ENCODE results near the gene GNLY. TPM values are rescaled to one million over a fixed set of nuclear protein-coding genes. Genes with fewer than 3 reads are reported as not detected.
"Not testable (repeated sequence)": the region's sequence is repeated elsewhere in the genome, so short reads cannot be mapped to it uniquely, and the experiment has no call there.

GNLY gene
- total RNA-seq, 1 donor from 2014 or later, result not detected

DNA sequence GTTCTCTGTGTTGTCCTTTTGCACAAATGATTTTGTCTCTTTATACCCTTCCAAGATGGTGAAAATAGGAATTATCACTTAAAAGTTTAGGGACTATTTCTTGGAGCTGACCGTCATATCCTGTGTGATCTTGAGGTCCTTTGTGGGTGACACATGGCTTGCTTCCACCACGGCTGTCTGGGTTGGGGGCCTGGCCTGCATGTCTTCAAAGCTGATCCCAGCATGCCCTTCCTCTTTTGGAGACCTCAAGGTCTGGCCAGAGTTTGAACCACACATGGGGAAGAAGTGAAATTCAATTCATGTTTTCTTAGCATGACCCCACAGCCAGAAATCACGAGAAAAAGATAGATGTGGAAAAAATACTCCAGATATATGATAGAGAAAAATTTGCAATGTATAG is 40.2 kb upstream of the GNLY start:
- no peak overlapping the region for H3K9ac ChIP-seq (ENCODE audit: low read depth in 1 of 3, low read length in 3 of 3)
- peaks cover 23 to 32% (median 27%) of the 10 kb centered on the region in 3 donors for H3K36me3 ChIP-seq (ENCODE audit: control insufficient read depth in 3 of 3, insufficient read depth in 3 of 3, low read length in 3 of 3)
- no peak overlapping the region for H3K27ac ChIP-seq (ENCODE audit: low read depth, low read length)
- H3K4me1 ChIP-seq (ENCODE audit: control insufficient read depth in 3 of 3, insufficient read depth in 3 of 3, low read length in 3 of 3), result no peaks in the 10 kb centered on the region
- H3K9me3 ChIP-seq (ENCODE audit: control insufficient read depth in 3 of 3, low read length in 3 of 3), result no peaks in the 10 kb centered on the region
- H3K4me3 ChIP-seq (ENCODE audit: low read length in 3 of 3), result no peak overlapping the region
- no peaks in the 10 kb centered on the region for H3K27me3 ChIP-seq (ENCODE audit: control insufficient read depth in 3 of 3, insufficient read depth in 3 of 3, low read length in 3 of 3)

DNA sequence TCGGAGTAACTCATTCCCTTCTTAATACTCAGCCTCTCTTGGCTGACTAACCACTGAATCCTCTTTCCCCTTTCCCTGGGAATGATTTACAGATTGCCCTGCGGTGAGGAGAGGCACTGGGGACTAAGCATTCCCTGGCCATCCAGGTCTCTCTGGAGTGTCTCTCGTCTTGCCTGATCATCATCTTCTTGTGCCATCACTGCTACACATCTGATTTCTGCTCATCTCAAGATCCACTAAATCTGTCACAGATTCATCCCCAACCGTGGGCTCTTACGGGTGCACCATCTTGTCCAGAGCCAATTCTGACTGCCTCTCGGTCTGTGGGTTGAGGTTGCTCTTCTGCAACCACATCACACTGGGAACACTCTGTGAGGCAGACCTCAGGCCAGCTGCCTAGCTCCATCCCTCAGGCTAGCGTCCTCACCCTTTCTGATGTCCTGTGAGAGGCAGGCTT is 38.2 kb upstream of the GNLY start:
- no peak overlapping the region for H3K27ac ChIP-seq (ENCODE audit: low read depth, low read length)
- peaks cover 10 to 18% (median 15%) of the 10 kb centered on the region in 3 donors for H3K36me3 ChIP-seq (ENCODE audit: control insufficient read depth in 3 of 3, insufficient read depth in 3 of 3, low read length in 3 of 3)
- no peaks in the 10 kb centered on the region for H3K9me3 ChIP-seq (ENCODE audit: control insufficient read depth in 3 of 3, low read length in 3 of 3)
- H3K4me1 ChIP-seq (ENCODE audit: control insufficient read depth in 3 of 3, insufficient read depth in 3 of 3, low read length in 3 of 3), result no peaks in the 10 kb centered on the region
- H3K27me3 ChIP-seq (ENCODE audit: control insufficient read depth in 3 of 3, insufficient read depth in 3 of 3, low read length in 3 of 3), result no peaks in the 10 kb centered on the region
- H3K4me3 ChIP-seq (ENCODE audit: low read length in 3 of 3), result no peak overlapping the region
- no peak overlapping the region for H3K9ac ChIP-seq (ENCODE audit: low read depth in 1 of 3, low read length in 3 of 3)

DNA sequence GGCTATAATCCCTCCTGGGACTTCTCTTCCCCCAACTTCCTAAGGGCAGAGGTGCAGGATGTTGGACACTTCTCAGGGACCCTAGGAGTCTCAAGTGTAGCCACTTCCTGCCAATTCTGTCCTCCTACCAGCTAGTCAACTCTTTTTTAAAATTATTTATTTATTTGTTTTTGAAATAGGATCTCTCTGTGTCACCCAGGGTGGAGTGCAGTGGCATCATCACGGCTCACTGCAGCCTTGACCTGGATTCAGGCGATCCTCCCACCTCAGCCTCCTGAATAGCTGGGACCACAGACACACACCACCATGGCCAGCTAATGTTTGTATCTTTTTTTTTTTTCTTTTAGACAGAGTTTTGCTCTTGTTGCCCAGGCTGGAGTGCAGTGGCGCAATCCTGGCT is 37.7 kb upstream of the GNLY start:
- no peak overlapping the region for H3K27ac ChIP-seq (ENCODE audit: low read depth, low read length)
- peaks cover 9 to 13% (median 13%) of the 10 kb centered on the region in 3 donors for H3K36me3 ChIP-seq (ENCODE audit: control insufficient read depth in 3 of 3, insufficient read depth in 3 of 3, low read length in 3 of 3)
- H3K9ac ChIP-seq (ENCODE audit: low read depth in 1 of 3, low read length in 3 of 3), result no peak overlapping the region

DNA sequence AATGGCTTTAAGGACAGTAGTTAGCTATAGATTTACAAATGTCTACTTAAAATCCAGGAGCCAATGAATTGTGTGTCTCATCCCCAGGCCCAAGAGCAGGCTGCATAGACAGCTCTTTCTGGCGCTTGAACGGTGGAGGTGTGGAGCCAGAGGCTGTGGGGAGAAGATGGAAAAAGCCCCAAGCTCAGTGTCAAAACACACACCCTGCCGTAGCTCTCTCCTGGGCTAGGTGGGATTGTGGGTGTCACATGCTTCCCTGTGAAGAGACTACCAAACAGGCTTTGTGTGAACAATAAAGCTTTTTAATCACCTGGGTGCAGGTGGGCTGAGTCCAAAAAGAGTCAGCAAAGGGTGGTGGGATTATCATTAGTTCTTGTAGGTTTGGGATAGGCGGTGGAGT is 36.8 kb upstream of the GNLY start:
- H3K9ac ChIP-seq (ENCODE audit: low read depth in 1 of 3, low read length in 3 of 3); H3K27me3 ChIP-seq (ENCODE audit: control insufficient read depth in 3 of 3, insufficient read depth in 3 of 3, low read length in 3 of 3); H3K27ac ChIP-seq (ENCODE audit: low read depth, low read length); H3K9me3 ChIP-seq (ENCODE audit: control insufficient read depth in 3 of 3, low read length in 3 of 3); H3K4me1 ChIP-seq (ENCODE audit: control insufficient read depth in 3 of 3, insufficient read depth in 3 of 3, low read length in 3 of 3); H3K36me3 ChIP-seq (ENCODE audit: control insufficient read depth in 3 of 3, insufficient read depth in 3 of 3, low read length in 3 of 3); H3K4me3 ChIP-seq (ENCODE audit: low read length in 3 of 3): not testable (repeated sequence)

More for the DNA sequence above, 37.7 kb upstream of the GNLY start:
- no peak overlapping the region for H3K4me3 ChIP-seq (ENCODE audit: low read length in 3 of 3)
- peaks cover 1 to 3% (median 2%) of the 10 kb centered on the region in 3 donors for H3K4me1 ChIP-seq (ENCODE audit: control insufficient read depth in 3 of 3, insufficient read depth in 3 of 3, low read length in 3 of 3)
- no peaks in the 10 kb centered on the region for H3K9me3 ChIP-seq (ENCODE audit: control insufficient read depth in 3 of 3, low read length in 3 of 3)
- no peaks in the 10 kb centered on the region for H3K27me3 ChIP-seq (ENCODE audit: control insufficient read depth in 3 of 3, insufficient read depth in 3 of 3, low read length in 3 of 3)

DNA sequence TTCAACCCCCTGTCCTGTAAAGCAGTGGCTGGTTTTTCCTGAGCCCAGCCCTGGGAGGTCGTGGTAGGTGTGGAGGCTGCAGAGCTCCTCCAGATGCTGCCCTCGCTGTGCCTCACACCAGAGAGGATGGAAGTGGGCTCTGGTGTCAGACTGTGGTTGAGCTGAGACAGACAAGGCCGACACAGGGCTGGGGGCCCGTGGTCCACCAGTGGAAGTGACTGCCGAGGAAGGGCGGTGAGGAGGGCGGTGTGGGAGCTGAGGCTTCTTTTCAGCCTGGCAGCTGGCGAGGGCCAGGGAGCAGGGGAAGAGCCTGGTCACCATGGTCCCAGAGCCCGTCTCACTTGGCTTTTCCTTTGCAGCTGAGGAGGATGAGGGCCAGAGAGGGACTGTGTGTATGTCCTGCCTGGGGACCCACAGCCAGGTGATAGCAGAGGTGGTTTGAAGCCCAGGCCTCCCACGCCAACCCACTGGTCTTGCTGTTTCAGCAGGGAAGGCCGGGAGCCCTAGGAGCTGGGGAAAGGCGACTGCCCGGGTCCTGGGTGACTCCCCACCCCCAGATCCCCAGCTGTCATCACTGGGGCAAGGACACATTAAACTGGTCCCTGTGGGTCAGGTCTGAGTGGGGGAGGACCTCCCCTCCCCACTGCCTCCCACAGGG is 34.7 kb upstream of the GNLY start:
- no peak overlapping the region for H3K27ac ChIP-seq (ENCODE audit: low read depth, low read length)
- no peaks in the 10 kb centered on the region for H3K27me3 ChIP-seq (ENCODE audit: control insufficient read depth in 3 of 3, insufficient read depth in 3 of 3, low read length in 3 of 3)
- peaks cover 0 to 7% (median 4%) of the 10 kb centered on the region in 3 donors for H3K36me3 ChIP-seq (ENCODE audit: control insufficient read depth in 3 of 3, insufficient read depth in 3 of 3, low read length in 3 of 3)
- H3K4me3 ChIP-seq (ENCODE audit: low read length in 3 of 3), result no peak overlapping the region
- peaks cover 14 to 16% (median 15%) of the 10 kb centered on the region in 3 donors for H3K4me1 ChIP-seq (ENCODE audit: control insufficient read depth in 3 of 3, insufficient read depth in 3 of 3, low read length in 3 of 3)
- no peaks in the 10 kb centered on the region for H3K9me3 ChIP-seq (ENCODE audit: control insufficient read depth in 3 of 3, low read length in 3 of 3)
- H3K9ac ChIP-seq (ENCODE audit: low read depth in 1 of 3, low read length in 3 of 3), result no peak overlapping the region

DNA sequence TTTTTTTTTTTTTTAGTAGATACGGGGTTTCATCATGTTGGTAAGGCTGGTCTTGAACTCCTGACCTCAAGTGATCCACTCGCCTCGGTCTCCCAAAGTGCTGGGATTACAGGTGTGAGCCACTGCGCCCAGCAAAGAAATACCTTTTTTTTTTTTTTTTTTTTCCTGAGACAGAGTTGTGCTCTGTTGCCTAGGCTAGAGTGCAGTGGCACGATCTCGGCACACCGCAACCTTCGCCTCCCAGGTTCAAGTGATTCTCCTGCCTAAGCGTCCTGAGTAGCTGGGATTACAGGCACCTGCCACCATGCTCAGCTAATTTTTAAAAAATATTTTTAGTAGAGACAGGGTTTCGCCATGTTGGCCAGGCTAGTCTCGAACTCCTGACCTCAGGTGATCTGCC is 33.9 kb upstream of the GNLY start:
- not testable (repeated sequence) for H3K27me3 ChIP-seq (ENCODE audit: control insufficient read depth in 3 of 3, insufficient read depth in 3 of 3, low read length in 3 of 3); H3K4me3 ChIP-seq (ENCODE audit: low read length in 3 of 3); H3K27ac ChIP-seq (ENCODE audit: low read depth, low read length); H3K9me3 ChIP-seq (ENCODE audit: control insufficient read depth in 3 of 3, low read length in 3 of 3); H3K36me3 ChIP-seq (ENCODE audit: control insufficient read depth in 3 of 3, insufficient read depth in 3 of 3, low read length in 3 of 3); H3K9ac ChIP-seq (ENCODE audit: low read depth in 1 of 3, low read length in 3 of 3)
- peaks cover 14 to 16% (median 15%) of the 10 kb centered on the region in 3 donors for H3K4me1 ChIP-seq (ENCODE audit: control insufficient read depth in 3 of 3, insufficient read depth in 3 of 3, low read length in 3 of 3)

DNA sequence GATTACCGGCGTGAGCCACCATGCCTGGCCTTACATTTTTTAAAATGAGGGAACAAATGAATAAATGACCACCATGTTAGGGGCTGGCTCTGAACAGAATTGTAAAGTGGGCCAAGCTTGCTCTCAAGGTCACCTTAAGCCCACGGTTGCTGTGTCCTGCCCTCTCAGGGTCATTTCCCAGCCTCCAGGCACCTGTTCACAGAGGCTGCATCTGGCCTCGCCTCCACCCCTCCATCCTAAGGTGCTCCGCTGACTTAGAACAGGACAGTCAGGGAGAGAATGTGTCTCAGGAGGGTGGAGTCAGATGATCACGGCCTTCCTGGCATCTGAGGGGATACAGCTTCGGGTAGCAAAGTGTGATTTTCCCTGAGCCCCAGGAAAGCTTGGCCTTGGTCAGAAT is 33.4 kb upstream of the GNLY start:
- H3K4me3 ChIP-seq (ENCODE audit: low read length in 3 of 3), result no peak overlapping the region
- no peaks in the 10 kb centered on the region for H3K27me3 ChIP-seq (ENCODE audit: control insufficient read depth in 3 of 3, insufficient read depth in 3 of 3, low read length in 3 of 3)
- H3K4me1 ChIP-seq (ENCODE audit: control insufficient read depth in 3 of 3, insufficient read depth in 3 of 3, low read length in 3 of 3), result peaks cover 14 to 16% (median 15%) of the 10 kb centered on the region in 3 donors
- H3K9ac ChIP-seq (ENCODE audit: low read depth in 1 of 3, low read length in 3 of 3), result no peak overlapping the region
- H3K36me3 ChIP-seq (ENCODE audit: control insufficient read depth in 3 of 3, insufficient read depth in 3 of 3, low read length in 3 of 3), result peaks cover 0 to 7% (median 4%) of the 10 kb centered on the region in 3 donors
- no peaks in the 10 kb centered on the region for H3K9me3 ChIP-seq (ENCODE audit: control insufficient read depth in 3 of 3, low read length in 3 of 3)
- H3K27ac ChIP-seq (ENCODE audit: low read depth, low read length), result no peak overlapping the region

DNA sequence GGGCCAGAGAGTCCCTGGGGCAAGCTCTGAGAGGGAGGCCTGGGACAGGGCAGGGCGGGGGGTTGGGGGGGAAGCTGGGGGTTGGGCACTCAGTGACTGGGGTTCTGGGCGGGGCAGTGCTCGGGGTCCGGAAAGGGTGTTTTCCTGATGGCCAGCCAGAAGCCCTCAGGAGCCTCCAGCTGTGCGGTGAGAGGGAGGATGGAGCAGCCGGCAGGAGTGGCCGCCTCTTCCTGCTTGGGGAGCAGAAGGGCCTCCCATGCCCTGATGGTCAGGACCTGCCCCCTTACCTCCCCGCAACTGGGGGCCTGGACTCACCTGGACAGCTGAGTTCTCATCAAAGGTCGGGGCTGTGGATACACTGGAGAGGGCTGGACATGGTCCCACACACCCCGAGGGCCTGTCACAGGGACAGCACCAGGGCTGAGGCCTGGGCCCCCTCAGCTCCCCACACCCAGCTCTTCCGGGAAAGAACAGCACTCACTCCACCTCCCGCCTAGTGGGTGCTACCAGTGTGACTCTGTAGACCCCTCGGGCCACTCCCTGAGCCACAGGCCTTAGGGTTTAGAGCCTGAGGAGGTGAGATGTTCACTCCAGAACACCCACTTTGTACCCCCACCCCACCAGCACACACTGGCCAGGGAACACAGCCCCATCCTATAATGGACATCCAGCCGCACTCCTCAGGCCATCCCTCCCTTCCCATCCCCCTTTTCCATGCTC is 32.9 kb upstream of the GNLY start:
- H3K4me1 ChIP-seq (ENCODE audit: control insufficient read depth in 3 of 3, insufficient read depth in 3 of 3, low read length in 3 of 3), result peaks cover 14 to 16% (median 15%) of the 10 kb centered on the region in 3 donors
- peaks cover 0 to 3% (median 0%) of the 10 kb centered on the region in 3 donors for H3K36me3 ChIP-seq (ENCODE audit: control insufficient read depth in 3 of 3, insufficient read depth in 3 of 3, low read length in 3 of 3)
- H3K27me3 ChIP-seq (ENCODE audit: control insufficient read depth in 3 of 3, insufficient read depth in 3 of 3, low read length in 3 of 3), result no peaks in the 10 kb centered on the region
- no peaks in the 10 kb centered on the region for H3K9me3 ChIP-seq (ENCODE audit: control insufficient read depth in 3 of 3, low read length in 3 of 3)
- H3K9ac ChIP-seq (ENCODE audit: low read depth in 1 of 3, low read length in 3 of 3), result no peak overlapping the region
- H3K27ac ChIP-seq (ENCODE audit: low read depth, low read length), result peak overlapping the region; percentile 54
- no peak overlapping the region for H3K4me3 ChIP-seq (ENCODE audit: low read length in 3 of 3)

DNA sequence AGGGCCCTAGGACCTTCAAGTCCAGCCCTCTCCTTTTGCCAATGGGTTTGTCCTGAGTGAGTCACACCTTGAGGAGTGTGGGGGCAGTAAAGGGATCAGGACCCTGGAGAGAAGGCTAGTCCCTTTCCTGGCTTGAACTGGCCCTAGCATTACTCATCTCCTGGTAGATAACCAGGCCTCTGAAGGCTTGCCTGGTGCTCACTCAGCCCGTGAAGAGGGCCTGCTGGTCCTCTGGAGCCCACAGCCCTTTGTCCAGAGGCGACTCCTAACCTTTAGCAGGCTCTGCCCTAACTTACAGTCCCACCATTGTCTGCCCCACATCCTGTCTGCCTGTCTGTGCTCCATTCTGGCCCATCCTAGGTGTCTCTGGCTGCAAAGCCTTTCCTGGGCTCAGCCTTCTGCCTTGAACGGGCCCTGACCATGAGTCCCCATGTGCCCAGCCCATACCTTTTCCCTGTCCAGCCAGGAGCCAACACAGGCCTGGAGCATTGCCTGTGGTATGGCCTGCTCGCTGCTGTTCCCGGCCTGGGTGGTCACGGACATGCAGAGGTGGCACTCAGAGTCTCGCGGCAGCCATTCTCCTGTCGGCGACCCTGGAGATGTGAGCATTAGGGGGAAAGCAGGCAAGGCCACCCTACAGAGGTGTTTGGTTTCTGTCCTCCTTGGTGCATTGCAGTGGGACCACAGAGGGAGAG is 31.1 kb upstream of the GNLY start:
- H3K9me3 ChIP-seq (ENCODE audit: control insufficient read depth in 3 of 3, low read length in 3 of 3), result no peaks in the 10 kb centered on the region
- no peak overlapping the region for H3K27ac ChIP-seq (ENCODE audit: low read depth, low read length)
- peak overlapping the region in 1 of 3 donors; percentile 33 for H3K9ac ChIP-seq (ENCODE audit: low read depth in 1 of 3, low read length in 3 of 3)
- H3K4me1 ChIP-seq (ENCODE audit: control insufficient read depth in 3 of 3, insufficient read depth in 3 of 3, low read length in 3 of 3), result peaks cover 14 to 16% (median 15%) of the 10 kb centered on the region in 3 donors
- peak overlapping the region in 1 of 3 donors; percentile 6 for H3K4me3 ChIP-seq (ENCODE audit: low read length in 3 of 3)
- no peaks in the 10 kb centered on the region for H3K36me3 ChIP-seq (ENCODE audit: control insufficient read depth in 3 of 3, insufficient read depth in 3 of 3, low read length in 3 of 3)
- no peaks in the 10 kb centered on the region for H3K27me3 ChIP-seq (ENCODE audit: control insufficient read depth in 3 of 3, insufficient read depth in 3 of 3, low read length in 3 of 3)
